GM23338 (cell line): ENCODE measurements around the gene CCDC187. TPM values are rescaled to one million over a fixed set of nuclear protein-coding genes. Genes with fewer than 3 reads are reported as not detected.

Experiments
- ATAC-seq: fragments of 200-7000 bp; cut with Tn5 transposase; 3 replicates; pipeline ENCODE4 v1.9.1; 2020
- DNase-seq: peaks from one replicate; pipeline ENCODE4 v3.0.0-alpha.2; 2015; ENCODE audit warnings: low spot score
- H2AFZ ChIP-seq: fragments of 200-600 bp; sonication (generic); 2 replicates; pipeline ENCODE4 v1.8.0; 2016; ENCODE audit warnings: antibody characterized with exemption, mild to moderate bottlenecking, moderate library complexity
- H3F3A ChIP-seq: fragments of 200-600 bp; sonication (generic); replicated peaks from 2 replicates; pipeline ENCODE4 v1.8.0; 2017; ENCODE audit warnings: antibody characterized with exemption, mixed run types, low read depth
- H3K27ac ChIP-seq: fragments of 200-600 bp; sonication (generic); 2 replicates; pipeline ENCODE4 v1.6.1; 2016; ENCODE audit warnings: low read depth
- H3K27me3 ChIP-seq: fragments of 200-600 bp; sonication (generic); 2 replicates; pipeline ENCODE4 v1.8.0; 2016; ENCODE audit warnings: mild to moderate bottlenecking, mixed run types, moderate library complexity; ENCODE audit not compliant: insufficient read depth
- H3K36me3 ChIP-seq: fragments of 200-600 bp; sonication (generic); 2 replicates; pipeline ENCODE4 v1.8.0; 2016; ENCODE audit warnings: mild to moderate bottlenecking; ENCODE audit not compliant: insufficient read depth
- H3K4me1 ChIP-seq: fragments of 200-600 bp; sonication (generic); 2 replicates; pipeline ENCODE4 v1.8.0; 2016; ENCODE audit warnings: mild to moderate bottlenecking, moderate library complexity; ENCODE audit not compliant: insufficient read depth
- H3K4me2 ChIP-seq: fragments of 200-600 bp; sonication (generic); 2 replicates; pipeline ENCODE4 v1.7.1; 2017; ENCODE audit warnings: mixed run types
- H3K4me3 ChIP-seq: fragments of 200-600 bp; sonication (generic); 2 replicates; pipeline ENCODE4 v1.6.1; 2016; ENCODE audit warnings: mixed run types
- H3K79me2 ChIP-seq: fragments of 200-600 bp; sonication (generic); replicated peaks from 2 replicates; pipeline ENCODE4 v1.8.0; 2017; ENCODE audit warnings: mild to moderate bottlenecking; ENCODE audit not compliant: insufficient read depth
- H3K9me2 ChIP-seq: fragments of 200-600 bp; sonication (generic); 2 replicates; pipeline ENCODE4 v1.8.0; 2017; ENCODE audit not compliant: insufficient read depth
- H4K20me1 ChIP-seq: fragments of 200-600 bp; sonication (generic); replicated peaks from 2 replicates; pipeline ENCODE4 v1.8.0; 2017; ENCODE audit warnings: mild to moderate bottlenecking; ENCODE audit not compliant: insufficient read depth
- H3K27ac Mint-ChIP-seq: 2 replicates; pipeline ENCODE4 v1.8.0; 2020; ENCODE audit warnings: inconsistent platforms, mild to moderate bottlenecking, moderate library complexity, mixed read lengths
- H3K27me3 Mint-ChIP-seq: 3 replicates; pipeline ENCODE4 v1.8.0; 2022; ENCODE audit warnings: low read depth, mild to moderate bottlenecking, moderate library complexity, mixed read lengths, inconsistent platforms; ENCODE audit not compliant: insufficient read depth, poor library complexity
- H3K36me3 Mint-ChIP-seq: 3 replicates; pipeline ENCODE4 v1.8.0; 2021; ENCODE audit warnings: low read depth, mild to moderate bottlenecking, inconsistent platforms, moderate library complexity, mixed read lengths
- H3K4me1 Mint-ChIP-seq: 3 replicates; pipeline ENCODE4 v1.8.0; 2020; ENCODE audit warnings: mild to moderate bottlenecking, inconsistent platforms, mixed read lengths
- H3K4me3 Mint-ChIP-seq: 3 replicates; pipeline ENCODE4 v1.8.0; 2021; ENCODE audit warnings: moderate library complexity, mild to moderate bottlenecking, inconsistent platforms, mixed read lengths
- H3K9me3 Mint-ChIP-seq: 3 replicates; pipeline ENCODE4 v1.8.0; 2020; ENCODE audit warnings: moderate library complexity, mild to moderate bottlenecking, inconsistent platforms, mixed read lengths
- CREB1 ChIP-seq: fragments of 250-450 bp; sonication (Bioruptor Pico); IDR thresholded peaks from 2 replicates; pipeline ENCODE4 v1.5.0; 2020; ENCODE audit warnings: low read depth, mild to moderate bottlenecking, moderate library complexity
- EZH2 ChIP-seq: fragments of 200-600 bp; sonication (generic); IDR thresholded peaks from one replicate; pipeline ENCODE4 v1.8.0; 2017; ENCODE audit warnings: antibody characterized with exemption, mild to moderate bottlenecking, low read depth; ENCODE audit not compliant: unreplicated experiment
- EZH2phosphoT487 ChIP-seq: fragments of 200-600 bp; sonication (generic); IDR thresholded peaks from one replicate; pipeline ENCODE4 v1.8.1; 2018; ENCODE audit warnings: antibody characterized with exemption; ENCODE audit not compliant: unreplicated experiment
- JUNB ChIP-seq: IDR thresholded peaks from one replicate; pipeline ENCODE4 v1.6.1; 2016; ENCODE audit warnings: antibody characterized with exemption; ENCODE audit not compliant: unreplicated experiment
- NANOG ChIP-seq: IDR thresholded peaks from 2 replicates; pipeline ENCODE4 v1.6.1; 2016; ENCODE audit warnings: antibody characterized with exemption, borderline replicate concordance
- POLR2AphosphoS5 ChIP-seq: IDR thresholded peaks from 2 replicates; pipeline ENCODE4 v1.6.1; 2016; ENCODE audit warnings: antibody characterized with exemption, low read depth
- STAT1 ChIP-seq: IDR thresholded peaks from one replicate; pipeline ENCODE4 v1.6.1; 2016; ENCODE audit warnings: antibody characterized with exemption; ENCODE audit not compliant: unreplicated experiment
- ZNF114 ChIP-seq: fragments of 250-450 bp; sonication (Bioruptor Pico); IDR thresholded peaks from 2 replicates; pipeline ENCODE4 v1.5.0; 2020; ENCODE audit warnings: mild to moderate bottlenecking, moderate library complexity
- ZNF331 ChIP-seq: fragments of 250-450 bp; sonication (Bioruptor Pico); IDR thresholded peaks from 2 replicates; pipeline ENCODE4 v1.5.0; 2020; ENCODE audit warnings: low read depth, mild to moderate bottlenecking, moderate library complexity
- polyA plus RNA-seq: library from polyadenylated mRNA; unstranded; fragments of >200 nt; fragmentation: Nextera tagmentation; extraction: Ambion mirVana; gene quantifications from 2 replicates; pipeline ENCODE4 v1.2.1, GENCODE V29; 2016
- total RNA-seq: library from RNA; depleted of rRNA; stranded (reverse); fragments of >200 nt; shearing (Covaris generic); gene quantifications from 2 replicates; pipeline ENCODE4 v1.2.3, GENCODE V29; 2014
- TF ChIP-seq, protein P1 (sequence below): fragments of 250-450 bp; sonication (Bioruptor Pico); IDR thresholded peaks from 2 replicates; pipeline ENCODE4 v1.5.0; 2020; ENCODE audit warnings: mild to moderate bottlenecking, moderate library complexity
- TF ChIP-seq, protein P2 (sequence below): IDR thresholded peaks from 2 replicates; pipeline ENCODE4 v1.6.1; 2016; ENCODE audit warnings: antibody characterized with exemption
- TF ChIP-seq, protein P3 (sequence below): IDR thresholded peaks from one replicate; pipeline ENCODE4 v1.6.1; 2018; ENCODE audit warnings: antibody characterized with exemption; ENCODE audit not compliant: unreplicated experiment
- TF ChIP-seq, protein P4 (sequence below), 2 experiments: fragments of 200-600 bp in 1 of 2; sonication (generic) in 1 of 2; conservative IDR thresholded peaks; 2 replicates each; pipeline versions ENCODE4 v1.5.1 to v1.6.1; 2016 to 2017; ENCODE audit warnings: antibody characterized with exemption in 2 of 2, low read depth in 2 of 2, mild to moderate bottlenecking in 2 of 2, moderate library complexity in 1 of 2

Gene CCDC187
- total and polyA plus RNA-seq, 2 experiments from 2014 or later = 0.14 TPM; not detected in 1

DNA sequence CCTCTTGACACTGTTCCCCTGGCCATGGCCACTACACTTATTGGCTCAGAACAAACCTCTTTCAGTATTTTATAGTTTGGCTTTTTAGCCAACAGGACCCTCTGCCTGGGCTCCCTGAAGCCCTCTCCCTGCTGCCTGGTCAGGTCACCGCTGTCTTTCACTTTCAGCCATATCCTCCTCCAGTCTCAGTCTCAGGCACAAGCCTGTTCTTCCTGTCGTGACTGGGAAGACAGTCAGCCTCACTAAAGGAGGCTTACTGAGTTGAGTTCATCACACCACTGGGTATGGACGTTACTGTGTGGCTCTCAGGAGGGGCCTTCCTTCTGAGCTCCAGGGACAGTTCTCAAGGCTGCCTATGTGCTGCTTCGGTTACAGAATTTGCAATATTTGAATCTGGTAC lies 60.3 kb downstream of the CCDC187 start:
- Mint-ChIP-seq H3K9me3 (no peaks in the 10 kb centered on the region), H3K27ac (peak overlapping the region; percentile 13; the same call in 1 of the 2 replicates), H3K4me3 (peak overlapping the region; percentile 87), H3K36me3 (no peaks in the 10 kb centered on the region), H3K4me1 (peaks cover 44% of the 10 kb centered on the region), H3K27me3 (peaks cover 27% of the 10 kb centered on the region)
- TF ChIP-seq, protein P1, sequence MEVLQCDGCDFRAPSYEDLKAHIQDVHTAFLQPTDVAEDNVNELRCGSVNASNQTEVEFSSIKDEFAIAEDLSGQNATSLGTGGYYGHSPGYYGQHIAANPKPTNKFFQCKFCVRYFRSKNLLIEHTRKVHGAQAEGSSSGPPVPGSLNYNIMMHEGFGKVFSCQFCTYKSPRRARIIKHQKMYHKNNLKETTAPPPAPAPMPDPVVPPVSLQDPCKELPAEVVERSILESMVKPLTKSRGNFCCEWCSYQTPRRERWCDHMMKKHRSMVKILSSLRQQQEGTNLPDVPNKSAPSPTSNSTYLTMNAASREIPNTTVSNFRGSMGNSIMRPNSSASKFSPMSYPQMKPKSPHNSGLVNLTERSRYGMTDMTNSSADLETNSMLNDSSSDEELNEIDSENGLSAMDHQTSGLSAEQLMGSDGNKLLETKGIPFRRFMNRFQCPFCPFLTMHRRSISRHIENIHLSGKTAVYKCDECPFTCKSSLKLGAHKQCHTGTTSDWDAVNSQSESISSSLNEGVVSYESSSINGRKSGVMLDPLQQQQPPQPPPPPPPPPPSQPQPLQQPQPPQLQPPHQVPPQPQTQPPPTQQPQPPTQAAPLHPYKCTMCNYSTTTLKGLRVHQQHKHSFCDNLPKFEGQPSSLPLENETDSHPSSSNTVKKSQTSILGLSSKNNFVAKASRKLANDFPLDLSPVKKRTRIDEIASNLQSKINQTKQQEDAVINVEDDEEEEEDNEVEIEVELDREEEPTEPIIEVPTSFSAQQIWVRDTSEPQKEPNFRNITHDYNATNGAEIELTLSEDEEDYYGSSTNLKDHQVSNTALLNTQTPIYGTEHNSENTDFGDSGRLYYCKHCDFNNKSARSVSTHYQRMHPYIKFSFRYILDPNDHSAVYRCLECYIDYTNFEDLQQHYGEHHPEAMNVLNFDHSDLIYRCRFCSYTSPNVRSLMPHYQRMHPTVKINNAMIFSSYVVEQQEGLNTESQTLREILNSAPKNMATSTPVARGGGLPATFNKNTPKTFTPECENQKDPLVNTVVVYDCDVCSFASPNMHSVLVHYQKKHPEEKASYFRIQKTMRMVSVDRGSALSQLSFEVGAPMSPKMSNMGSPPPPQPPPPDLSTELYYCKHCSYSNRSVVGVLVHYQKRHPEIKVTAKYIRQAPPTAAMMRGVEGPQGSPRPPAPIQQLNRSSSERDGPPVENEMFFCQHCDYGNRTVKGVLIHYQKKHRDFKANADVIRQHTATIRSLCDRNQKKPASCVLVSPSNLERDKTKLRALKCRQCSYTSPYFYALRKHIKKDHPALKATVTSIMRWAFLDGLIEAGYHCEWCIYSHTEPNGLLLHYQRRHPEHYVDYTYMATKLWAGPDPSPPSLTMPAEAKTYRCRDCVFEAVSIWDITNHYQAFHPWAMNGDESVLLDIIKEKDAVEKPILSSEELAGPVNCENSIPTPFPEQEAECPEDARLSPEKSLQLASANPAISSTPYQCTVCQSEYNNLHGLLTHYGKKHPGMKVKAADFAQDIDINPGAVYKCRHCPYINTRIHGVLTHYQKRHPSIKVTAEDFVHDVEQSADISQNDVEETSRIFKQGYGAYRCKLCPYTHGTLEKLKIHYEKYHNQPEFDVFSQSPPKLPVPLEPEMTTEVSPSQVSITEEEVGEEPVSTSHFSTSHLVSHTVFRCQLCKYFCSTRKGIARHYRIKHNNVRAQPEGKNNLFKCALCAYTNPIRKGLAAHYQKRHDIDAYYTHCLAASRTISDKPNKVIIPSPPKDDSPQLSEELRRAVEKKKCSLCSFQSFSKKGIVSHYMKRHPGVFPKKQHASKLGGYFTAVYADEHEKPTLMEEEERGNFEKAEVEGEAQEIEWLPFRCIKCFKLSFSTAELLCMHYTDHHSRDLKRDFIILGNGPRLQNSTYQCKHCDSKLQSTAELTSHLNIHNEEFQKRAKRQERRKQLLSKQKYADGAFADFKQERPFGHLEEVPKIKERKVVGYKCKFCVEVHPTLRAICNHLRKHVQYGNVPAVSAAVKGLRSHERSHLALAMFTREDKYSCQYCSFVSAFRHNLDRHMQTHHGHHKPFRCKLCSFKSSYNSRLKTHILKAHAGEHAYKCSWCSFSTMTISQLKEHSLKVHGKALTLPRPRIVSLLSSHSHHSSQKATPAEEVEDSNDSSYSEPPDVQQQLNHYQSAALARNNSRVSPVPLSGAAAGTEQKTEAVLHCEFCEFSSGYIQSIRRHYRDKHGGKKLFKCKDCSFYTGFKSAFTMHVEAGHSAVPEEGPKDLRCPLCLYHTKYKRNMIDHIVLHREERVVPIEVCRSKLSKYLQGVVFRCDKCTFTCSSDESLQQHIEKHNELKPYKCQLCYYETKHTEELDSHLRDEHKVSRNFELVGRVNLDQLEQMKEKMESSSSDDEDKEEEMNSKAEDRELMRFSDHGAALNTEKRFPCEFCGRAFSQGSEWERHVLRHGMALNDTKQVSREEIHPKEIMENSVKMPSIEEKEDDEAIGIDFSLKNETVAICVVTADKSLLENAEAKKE (CRISPR knock-in tag) = no peak
- TF ChIP-seq JUNB (no peak), NANOG (no peak), EZH2phosphoT487 (no peak), STAT1 (no peak), ZNF114 (no peak), ZNF331 (CRISPR knock-in tag) (no peak), EZH2 (no peak), POLR2AphosphoS5 (no peak), CREB1 (CRISPR knock-in tag) (no peak)
- TF ChIP-seq, protein P2, sequence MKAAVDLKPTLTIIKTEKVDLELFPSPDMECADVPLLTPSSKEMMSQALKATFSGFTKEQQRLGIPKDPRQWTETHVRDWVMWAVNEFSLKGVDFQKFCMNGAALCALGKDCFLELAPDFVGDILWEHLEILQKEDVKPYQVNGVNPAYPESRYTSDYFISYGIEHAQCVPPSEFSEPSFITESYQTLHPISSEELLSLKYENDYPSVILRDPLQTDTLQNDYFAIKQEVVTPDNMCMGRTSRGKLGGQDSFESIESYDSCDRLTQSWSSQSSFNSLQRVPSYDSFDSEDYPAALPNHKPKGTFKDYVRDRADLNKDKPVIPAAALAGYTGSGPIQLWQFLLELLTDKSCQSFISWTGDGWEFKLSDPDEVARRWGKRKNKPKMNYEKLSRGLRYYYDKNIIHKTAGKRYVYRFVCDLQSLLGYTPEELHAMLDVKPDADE = no peak
- TF ChIP-seq, protein P3, sequence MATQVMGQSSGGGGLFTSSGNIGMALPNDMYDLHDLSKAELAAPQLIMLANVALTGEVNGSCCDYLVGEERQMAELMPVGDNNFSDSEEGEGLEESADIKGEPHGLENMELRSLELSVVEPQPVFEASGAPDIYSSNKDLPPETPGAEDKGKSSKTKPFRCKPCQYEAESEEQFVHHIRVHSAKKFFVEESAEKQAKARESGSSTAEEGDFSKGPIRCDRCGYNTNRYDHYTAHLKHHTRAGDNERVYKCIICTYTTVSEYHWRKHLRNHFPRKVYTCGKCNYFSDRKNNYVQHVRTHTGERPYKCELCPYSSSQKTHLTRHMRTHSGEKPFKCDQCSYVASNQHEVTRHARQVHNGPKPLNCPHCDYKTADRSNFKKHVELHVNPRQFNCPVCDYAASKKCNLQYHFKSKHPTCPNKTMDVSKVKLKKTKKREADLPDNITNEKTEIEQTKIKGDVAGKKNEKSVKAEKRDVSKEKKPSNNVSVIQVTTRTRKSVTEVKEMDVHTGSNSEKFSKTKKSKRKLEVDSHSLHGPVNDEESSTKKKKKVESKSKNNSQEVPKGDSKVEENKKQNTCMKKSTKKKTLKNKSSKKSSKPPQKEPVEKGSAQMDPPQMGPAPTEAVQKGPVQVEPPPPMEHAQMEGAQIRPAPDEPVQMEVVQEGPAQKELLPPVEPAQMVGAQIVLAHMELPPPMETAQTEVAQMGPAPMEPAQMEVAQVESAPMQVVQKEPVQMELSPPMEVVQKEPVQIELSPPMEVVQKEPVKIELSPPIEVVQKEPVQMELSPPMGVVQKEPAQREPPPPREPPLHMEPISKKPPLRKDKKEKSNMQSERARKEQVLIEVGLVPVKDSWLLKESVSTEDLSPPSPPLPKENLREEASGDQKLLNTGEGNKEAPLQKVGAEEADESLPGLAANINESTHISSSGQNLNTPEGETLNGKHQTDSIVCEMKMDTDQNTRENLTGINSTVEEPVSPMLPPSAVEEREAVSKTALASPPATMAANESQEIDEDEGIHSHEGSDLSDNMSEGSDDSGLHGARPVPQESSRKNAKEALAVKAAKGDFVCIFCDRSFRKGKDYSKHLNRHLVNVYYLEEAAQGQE = no peak
- TF ChIP-seq, protein P4, sequence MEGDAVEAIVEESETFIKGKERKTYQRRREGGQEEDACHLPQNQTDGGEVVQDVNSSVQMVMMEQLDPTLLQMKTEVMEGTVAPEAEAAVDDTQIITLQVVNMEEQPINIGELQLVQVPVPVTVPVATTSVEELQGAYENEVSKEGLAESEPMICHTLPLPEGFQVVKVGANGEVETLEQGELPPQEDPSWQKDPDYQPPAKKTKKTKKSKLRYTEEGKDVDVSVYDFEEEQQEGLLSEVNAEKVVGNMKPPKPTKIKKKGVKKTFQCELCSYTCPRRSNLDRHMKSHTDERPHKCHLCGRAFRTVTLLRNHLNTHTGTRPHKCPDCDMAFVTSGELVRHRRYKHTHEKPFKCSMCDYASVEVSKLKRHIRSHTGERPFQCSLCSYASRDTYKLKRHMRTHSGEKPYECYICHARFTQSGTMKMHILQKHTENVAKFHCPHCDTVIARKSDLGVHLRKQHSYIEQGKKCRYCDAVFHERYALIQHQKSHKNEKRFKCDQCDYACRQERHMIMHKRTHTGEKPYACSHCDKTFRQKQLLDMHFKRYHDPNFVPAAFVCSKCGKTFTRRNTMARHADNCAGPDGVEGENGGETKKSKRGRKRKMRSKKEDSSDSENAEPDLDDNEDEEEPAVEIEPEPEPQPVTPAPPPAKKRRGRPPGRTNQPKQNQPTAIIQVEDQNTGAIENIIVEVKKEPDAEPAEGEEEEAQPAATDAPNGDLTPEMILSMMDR (conservative IDR thresholded peaks at IDR 0.05; ENCODE audit: low read depth in 2 of 2) = no peak
- no peak overlapping the region for H2AFZ ChIP-seq
- peaks cover 21% of the 10 kb centered on the region for H3K4me1 ChIP-seq
- no peaks in the 10 kb centered on the region for H3K36me3 ChIP-seq
- H3K4me3 ChIP-seq = peak overlapping the region; percentile 84; the same call in 1 of the 2 replicates
- H4K20me1 ChIP-seq = peaks cover 47% of the 10 kb centered on the region
- H3K9me2 ChIP-seq = no peaks in the 10 kb centered on the region
- peak overlapping the region; percentile 99 for H3K4me2 ChIP-seq
- no peak for ATAC-seq
- 0 out of 2 replicates have a peak, but pooled peaks cover 5% of the 10 kb centered on the region for H3F3A ChIP-seq
- H3K27me3 ChIP-seq = 0 out of 2 replicates have a peak, but pooled peaks cover 8% of the 10 kb centered on the region
- peaks cover 64% of the 10 kb centered on the region for H3K79me2 ChIP-seq
- DNase-seq = no peak
- peak overlapping the region; percentile 66; the same call in 1 of the 2 replicates for H3K27ac ChIP-seq
